Stimulated activated CD4-positive, alpha-beta T cell treated with anti-CD3 and anti-CD28 coated beads, TNF-alpha, amount 100 ng/mL, for 4 hours (primary cell): ENCODE results near the gene ZNF799.
"Not testable (repeated sequence)": the region's sequence is repeated elsewhere in the genome, so short reads cannot be mapped to it uniquely, and the experiment has no call there.

ENCODE experiments used
- DNase-seq, 3 experiments: peaks; one replicate each; pipeline ENCODE4 v3.0.0-alpha.2; 2020; ENCODE audit warnings: low read depth in 3 of 3

Gene ZNF799

GRCh38 chr19:12364391-12365235, 36.5 kb downstream of the ZNF799 start:
- DNase-seq: no peak

- DNase-seq: not testable (repeated sequence)
These were observed 38.8 kb downstream of the ZNF799 start for GRCh38 chr19:12362236-12362635.

- no peak for DNase-seq
These were observed 47.7 kb downstream of the ZNF799 start for GRCh38 chr19:12353375-12353774.

GRCh38 chr19:12350890-12351197, 50.2 kb downstream of the ZNF799 start:
- no peak for DNase-seq

DNA sequence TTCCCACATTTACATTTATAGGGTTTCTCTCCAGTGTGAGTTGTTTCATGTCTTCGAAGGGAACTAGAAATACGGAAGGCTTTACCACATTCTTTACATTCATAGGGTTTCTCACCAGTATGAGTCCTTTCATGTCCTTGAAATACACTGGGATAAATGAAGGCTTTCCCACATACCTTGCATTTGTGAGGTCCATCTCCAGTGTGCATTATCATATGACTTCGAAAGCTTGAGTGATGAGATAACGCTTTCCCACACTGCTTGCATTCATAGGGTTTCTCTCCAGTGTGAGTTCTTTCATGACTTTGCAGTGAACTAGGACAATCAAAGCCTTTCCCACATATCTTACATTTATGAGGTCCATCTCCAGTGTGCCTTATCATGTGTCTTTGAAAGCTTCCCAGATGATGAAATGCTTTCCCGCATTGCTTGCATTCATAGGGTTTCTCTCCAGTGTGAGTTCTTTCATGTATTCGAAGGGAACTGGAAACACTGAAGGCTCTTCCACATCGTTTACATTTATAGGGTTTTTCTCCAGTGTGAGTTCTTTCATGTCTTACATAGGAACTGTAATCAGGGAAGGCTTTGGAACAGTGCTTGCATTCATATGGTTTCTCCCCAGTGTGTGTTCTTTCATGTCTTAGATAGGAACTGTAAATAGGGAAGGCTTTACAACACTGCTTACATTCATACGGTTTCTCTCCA, 50.7 kb downstream of the ZNF799 start:
- no peak for DNase-seq

DNA sequence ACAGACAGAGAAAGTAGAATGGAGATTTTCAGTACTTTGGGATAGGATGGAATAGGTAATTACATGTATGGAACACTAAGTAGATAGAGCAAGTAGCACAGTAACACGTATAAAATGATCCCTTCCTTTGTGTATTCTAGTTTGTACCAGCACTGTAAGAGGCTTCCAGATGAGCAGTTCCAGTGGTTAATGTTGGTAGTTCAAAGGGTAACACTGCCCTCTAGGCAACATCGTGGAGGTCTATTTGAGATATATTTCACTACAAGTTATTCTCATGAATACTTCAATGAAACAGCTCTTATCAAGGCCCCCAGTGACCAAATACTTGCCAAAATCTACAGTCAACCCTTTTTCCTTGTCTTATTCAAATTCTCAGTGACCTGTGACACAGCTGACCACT, 54.2 kb downstream of the ZNF799 start:
- DNase-seq: no peak

- no peak for DNase-seq
These were observed 55.9 kb downstream of the ZNF799 start for GRCh38 chr19:12345197-12345596.
